Activated T-cell treated with anti-CD3 and anti-CD28 coated beads for 48 hours (primary cell): ENCODE results near the gene PTPRG.

Source experiments
- DNase-seq: peaks from one replicate; pipeline ENCODE4 v3.0.0-alpha.2; 2020; ENCODE audit warnings: low read depth

The PTPRG gene

DNA sequence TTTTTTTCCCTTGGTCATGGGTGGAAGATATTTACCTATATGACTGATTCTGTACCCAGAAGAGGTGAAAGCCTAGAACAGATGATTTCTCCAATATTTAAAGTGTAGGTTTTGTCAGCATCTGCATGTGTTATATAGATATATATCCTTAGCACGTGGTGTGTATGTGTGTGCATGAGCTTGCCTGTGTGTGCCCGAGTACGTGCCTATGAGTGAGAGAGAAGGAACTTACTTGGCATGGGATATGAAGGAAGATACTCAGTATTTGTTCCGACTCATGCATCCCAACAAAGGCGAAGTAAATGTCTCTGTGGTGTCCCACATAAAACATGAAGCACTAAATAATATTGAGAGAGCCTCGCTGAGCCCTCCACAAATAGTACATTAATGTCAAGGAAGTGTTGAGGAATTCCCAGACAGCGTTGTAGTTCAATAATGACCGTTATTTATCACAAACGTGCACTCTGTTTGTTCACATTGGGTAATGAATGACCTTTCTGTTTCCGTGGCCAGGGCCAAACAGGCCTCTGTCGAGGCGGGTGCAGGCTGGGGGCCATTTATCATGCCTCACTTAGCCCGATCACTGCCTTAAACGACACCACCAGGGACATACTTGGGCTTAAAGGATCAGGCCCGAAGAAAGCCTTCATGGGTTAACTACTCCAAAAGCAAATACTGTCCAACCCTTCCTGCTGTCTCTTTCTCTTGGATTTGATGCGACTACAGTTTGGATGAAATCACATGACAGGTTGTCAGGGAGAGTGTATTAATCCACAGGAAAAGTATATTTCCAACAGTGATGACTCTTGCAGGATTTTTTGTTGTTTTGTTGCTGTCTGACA is 267.7 kb downstream of the PTPRG start:
- no peak for DNase-seq

DNA sequence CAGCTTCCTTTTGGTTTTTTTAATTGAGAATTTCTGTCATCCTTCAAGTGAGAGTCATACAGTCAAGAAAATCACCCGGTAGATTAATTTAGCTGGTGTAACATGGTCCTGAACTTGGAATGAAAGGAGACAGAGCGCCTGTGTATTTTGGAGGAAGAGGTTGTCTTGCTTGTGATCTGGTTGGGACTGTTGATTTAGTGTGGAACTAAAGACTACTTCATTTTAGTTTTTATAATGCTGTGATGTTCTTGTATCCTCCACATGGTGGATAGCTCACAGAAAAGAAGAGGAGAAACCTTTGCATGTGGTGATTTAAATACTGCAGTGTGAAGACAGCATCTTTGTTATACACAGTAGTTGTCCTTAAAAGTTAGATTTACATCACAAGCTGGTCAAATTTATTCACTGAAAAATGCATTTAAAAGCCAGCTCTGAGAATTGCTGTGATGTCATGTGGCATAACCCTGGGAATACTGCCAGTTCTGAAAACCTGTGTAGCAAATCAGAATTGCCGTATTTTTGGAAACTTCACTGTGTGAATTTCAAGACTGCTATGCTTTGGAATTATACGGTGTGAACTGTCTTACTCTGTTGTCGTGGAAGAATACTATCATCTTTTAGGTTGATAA is 268.5 kb downstream of the PTPRG start:
- no peak for DNase-seq

DNA sequence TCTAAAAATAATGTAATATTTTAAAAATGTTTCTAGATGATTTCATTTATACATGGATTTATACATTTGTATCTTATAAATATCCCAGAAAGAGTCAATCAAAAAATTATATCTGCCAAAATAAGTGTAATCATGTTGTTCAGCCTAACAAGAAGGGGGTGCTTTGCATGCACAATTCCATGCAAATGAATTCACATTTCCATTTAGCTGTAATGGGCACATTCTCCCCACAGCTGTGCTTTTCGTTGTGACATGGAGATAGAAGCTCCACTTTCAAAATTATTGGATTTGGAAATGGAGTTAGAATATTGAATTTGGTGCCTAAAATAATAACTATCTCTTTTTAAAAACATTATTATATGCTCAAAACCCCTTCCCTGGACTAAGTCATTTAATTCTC is 270.6 kb downstream of the PTPRG start:
- no peak for DNase-seq

DNA sequence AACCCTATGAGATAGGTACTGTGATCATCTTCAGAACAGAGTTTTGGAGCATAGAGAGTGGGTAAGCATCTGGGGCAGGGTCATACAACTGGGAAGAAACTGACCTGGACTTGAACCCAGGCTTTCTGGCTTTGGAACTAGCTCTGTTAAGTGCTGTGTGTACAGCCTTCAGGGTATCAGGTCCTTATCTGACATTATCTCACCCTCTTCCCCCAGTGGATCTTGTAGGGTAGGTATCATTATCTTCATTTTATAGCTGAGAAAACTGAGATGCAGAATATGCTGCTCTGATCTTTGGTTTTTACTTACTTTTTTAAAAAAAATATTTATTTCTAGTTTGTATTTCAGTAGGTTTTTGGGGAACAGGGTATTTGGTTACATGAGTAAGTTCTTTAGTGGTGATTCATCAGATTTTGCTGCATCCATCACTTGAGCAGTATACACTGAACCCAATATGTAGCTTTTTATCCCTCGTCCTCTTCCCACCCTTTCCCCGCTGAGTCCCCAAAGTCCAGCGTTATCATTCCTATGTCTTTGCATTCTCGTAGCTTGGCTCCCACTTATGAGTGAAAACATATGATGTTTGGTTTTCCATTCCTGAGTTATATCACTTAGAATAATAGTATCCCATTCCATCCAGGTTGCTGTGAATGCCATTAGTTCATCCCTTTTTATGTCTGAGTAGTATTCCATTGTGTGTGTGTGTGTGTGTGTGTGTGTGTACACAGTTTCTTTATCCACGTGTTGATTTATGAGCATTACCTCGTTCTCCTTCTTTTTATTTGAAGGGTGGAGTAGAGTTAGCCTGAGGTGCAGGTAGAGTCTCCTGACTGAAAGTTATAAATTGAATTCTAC is 271.2 kb downstream of the PTPRG start:
- DNase-seq: no peak

DNA sequence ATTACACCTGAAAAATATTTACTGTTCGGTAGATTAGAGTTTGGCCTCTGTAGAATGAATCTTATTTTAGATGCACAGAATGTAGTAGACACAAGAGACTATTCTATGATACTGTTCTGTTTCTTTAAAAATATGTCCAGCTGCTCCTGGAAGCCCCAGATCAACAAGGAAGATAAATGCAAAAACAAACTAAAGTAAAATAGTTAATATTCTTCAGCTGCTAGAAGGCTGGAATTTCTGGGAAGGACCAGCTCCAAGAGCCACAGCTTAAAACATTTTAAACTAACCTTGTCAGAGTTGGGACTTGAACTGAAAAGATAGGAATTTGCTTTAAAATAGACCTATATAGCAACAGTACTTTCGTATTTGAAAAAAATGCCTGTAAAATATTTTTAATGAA is 277.9 kb downstream of the PTPRG start:
- no peak for DNase-seq

DNA sequence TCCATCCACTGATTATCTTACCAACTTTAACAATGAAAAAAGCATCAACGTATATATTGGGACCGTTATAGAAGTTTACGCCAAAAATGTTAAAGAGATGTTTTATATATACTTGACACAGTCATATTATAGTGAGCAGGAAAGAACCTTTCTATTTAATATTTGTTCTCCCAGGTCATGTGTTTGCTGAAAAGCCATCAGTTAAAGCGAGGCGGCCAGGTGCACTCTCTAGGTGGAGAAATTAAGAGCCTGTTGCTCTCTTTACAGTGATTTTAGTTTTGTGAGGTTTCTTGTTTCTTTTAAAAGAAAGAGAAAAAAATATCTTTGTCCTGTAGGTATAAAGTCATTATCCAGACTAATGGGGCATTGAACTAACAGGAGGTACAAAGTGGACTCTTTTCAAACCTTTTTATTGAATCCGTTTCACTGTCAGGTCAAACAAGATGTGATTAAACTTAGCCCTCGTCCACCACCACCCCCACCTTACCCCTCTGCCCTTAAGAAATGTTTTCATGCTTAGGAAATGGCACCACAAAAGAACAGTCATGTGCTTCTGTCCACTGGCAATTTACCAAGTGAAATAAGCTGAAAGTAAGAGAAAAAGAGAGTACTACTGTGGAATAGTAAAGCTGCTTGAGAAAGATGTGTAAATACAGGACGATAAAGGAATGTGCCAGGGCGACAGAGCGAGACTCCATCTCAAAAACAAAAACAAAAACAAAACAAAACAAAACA is 279.9 kb downstream of the PTPRG start:
- DNase-seq: no peak

DNA sequence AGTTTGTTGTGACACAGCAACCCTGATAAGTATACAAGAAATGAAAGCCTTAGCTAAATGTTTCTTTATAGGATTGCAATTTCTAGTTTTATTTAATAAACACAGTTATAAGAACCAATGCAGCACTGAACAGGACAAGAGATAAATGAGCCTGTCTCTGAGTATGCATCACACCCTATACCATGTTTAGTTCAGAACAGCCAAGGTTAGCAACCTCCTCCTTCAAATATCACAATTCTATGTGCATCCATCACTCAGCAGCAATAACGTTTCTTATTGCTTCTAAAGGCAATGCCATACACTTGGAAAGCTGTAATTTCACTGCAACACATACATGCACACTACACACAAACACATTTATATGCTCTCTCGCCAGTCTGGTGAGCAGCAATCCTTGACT is 280.6 kb downstream of the PTPRG start:
- no peak for DNase-seq

DNA sequence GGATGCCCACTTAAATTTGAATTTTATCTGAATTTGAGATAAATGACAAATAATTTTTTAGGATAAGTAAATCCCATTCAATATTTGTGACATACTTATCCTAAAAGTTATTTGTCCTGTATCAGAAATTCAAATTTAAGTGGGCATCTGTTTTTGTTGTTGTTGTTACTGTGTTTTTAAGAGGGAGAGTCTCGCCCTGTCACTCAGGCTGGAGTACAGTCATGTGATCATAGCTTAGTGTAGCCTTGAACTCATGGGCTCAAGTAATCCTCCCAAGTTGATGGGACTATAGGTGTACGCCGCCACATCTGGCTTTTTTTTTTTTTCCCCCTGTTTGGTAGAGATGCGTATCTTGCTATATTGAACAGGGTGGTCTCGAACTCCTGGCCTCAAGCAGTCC is 283.0 kb downstream of the PTPRG start:
- no peak for DNase-seq

DNA sequence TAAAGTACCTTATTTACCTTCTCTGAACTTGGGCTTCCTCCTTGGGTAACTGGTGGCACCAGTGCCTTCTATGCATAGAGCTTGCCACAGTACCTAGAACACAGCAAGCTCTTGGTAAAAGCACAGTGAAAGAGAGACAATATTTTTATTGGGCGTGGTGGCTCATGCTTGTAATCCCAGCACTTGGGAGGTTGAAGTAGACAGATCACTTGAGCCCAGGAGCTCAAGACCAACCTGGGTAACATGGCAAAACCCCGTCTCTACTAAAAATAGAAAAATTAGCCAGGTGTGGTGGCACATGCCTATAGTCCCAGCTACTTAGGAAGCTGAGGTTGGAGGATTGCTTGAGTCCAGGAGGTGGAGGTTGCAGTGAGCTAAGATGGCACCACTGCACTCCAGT is 285.1 kb downstream of the PTPRG start:
- no peak for DNase-seq

DNA sequence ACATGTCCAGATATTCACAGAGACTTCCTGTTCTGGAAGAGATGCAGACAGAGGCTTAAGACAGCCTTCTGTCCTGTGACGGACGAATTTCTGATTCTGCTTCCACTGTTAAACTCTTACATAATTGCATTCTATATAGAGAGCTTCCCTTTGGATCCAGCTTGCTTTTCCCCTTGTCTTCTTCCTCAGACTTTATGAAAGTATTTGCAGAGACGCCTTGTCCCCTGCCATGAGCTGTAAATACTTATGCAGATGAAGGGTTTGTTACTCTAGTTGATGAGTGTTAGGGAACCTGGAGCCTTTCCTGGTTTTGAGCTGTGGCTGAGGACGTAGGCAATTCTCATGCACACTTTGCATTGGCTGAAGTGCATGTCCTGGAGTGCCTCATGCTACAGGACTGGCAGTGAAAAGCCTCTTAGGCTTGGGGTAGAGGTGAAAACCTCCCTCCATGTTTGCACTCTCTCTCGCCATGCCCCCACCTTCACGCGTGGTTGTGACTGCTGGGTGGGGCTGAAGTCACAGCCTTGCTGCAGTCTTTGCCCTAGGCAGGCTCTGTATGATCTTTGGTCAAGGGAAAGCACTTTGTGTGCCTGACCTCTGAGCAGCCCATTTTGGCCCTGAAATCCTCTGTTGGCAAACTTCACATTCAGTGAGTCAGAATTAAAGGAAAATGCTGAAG is 286.6 kb downstream of the PTPRG start:
- no peak for DNase-seq

DNA sequence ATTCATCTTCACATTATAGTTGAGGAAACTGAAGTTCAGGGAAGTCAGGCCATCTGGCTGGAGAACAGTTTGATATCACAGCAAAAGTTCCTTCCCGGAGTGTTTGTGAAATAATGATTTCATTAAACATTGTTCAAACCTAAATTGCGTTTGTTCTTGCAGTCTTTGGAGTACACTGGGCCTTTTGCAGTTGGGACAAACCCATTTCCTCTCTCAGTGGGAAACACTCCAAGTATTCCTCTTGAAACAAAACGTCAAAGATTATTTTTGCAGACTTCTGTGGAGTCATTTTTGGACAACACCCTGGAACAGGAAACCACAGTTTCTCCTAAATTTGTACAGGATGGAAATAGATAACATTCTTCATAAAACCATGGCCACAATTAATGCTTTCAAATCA is 287.5 kb downstream of the PTPRG start:
- no peak for DNase-seq

DNA sequence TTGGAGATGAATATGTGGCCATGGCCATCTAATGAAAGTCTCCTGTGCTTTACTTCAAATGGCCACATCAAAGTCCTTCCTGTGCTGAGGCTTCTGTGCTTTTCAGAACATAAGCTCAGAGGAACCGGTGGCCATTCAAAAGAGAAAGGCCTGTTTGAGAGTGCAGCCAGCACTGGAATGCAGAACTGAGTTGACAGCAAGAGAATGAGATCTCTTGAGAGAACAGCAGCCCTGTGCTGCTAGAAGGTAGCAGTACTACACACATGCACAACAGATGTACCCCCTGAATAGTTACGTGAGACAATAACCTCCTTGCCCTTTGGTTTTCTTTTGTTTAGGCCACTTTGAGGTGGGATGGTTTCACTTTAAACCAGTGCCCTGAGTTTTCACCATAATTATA is 292.5 kb downstream of the PTPRG start:
- DNase-seq: no peak

DNA sequence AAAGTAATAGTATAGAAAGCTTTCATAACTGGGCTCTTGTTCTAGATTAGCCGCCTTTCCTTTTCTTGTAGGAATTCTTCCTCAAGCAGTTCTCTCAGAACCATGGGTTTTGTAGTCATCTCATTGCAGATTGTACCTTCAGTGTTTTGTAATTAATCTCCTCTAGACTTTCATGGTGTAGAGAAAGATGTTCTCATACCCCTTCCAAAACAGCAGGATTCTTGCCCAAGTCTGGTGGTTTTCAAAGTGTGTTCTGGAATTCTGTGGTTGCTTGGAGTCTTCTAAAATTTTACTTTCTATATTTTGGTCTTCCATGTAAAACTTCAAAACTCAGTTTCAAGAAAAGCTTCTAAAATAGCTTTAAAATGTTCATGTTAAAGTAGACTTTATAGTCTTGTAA is 293.8 kb downstream of the PTPRG start:
- no peak for DNase-seq

DNA sequence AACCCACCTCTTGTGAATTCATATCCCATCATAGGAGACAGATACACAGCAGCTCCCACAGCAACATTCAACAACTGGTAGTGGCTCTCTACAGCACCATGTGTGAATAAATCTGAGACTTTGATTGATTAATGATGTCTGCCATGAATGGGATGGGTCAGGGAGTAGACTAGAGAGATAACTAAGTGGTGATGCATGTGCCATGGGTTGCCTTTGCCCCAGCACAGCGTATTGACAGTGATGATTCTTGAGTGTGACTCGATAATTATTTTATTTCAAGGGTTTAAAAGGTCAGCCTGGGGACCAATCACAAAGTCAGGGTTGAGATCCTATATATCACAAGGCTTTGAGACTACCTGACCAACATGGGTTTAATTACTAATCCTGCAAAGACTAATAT is 295.9 kb downstream of the PTPRG start:
- DNase-seq: no peak

DNA sequence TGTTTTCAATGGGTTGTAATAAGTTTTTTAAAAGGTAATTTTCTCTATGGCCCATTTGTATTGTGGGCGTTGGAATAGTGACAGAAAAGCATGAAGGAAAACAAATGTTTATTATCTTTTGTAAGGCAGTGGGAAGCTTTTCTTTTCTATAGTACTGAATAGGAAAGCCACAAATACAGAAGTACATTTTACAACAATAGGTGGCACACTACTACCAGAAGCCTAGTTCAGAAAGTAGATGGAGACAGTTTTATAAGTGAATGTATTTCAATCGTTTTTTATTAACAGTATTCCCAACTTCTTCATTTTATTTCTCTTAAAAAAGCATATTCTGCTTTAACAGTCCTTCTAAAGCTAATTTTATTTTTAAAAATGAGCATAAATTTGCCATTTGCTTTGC is 296.7 kb downstream of the PTPRG start:
- no peak for DNase-seq

DNA sequence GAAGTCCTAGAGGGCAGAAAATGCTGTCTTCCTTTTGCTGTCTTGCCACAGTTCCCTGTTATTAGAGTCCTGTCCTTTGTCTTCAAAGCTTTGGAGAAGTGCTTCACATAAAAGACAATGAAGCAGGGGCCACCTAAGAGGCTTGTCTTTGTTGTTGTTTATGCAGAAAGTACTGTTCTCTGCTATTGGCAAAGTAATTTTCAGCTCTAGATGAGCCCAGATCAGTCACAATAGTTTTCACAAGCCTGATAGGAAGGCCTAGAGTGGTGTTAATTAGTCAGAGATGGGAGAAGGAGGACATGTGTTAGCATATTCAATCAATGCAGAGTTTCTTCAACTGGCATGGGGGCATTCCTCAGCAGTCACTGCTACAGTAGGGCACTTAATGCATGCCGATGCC is 300.0 kb downstream of the PTPRG start:
- DNase-seq: no peak

DNA sequence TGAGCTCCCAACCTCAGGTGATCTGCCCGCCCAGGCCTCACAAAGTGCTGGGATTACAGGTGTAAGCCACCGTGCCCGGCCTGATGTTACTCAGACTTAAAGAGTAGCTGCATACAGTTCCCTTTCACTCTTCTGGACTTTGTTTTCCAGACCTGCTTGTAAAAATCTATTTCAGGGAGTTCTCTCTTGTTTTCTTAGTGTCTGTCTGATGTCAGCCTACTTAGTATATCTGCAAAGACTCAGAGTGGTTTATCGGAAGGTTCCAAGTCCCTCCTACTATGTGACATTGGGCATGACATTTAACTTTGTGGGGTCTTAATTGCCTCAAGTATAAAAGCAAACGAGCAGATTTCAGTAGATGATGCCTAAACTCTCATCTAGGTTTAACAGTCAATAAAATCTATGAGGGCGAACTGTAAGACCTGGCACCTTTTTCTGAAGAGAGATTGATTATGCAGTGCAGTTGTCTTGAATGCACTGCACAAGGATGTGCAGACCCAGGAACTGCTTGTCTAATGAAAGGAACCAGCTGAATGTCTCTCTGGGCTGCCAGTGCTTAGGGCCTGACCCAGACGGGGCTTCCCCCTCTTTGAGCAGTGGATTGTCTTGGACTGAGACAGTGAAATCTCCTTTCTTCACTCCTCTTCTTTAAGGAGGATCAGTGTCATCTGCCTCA is 301.4 kb downstream of the PTPRG start:
- no peak for DNase-seq

DNA sequence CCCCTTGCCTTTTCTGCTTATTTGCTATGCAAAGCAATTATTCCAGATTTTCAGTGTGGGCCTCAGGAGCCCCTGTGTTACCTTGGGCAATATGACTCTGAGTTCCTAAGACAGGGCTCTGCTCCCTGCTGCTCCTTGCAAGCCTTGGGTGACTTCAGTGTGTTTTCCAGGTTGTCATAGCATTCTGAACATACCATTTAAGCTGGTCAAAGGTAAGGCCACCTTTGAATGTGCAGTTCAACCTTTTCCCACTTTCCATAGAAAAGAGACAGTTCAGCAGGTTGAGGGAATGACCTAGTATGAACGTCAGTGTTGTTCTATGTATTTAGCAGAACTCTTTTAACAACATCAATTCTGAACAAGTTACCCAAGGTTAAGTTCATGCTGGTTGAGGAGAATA is 302.2 kb downstream of the PTPRG start:
- no peak for DNase-seq

DNA sequence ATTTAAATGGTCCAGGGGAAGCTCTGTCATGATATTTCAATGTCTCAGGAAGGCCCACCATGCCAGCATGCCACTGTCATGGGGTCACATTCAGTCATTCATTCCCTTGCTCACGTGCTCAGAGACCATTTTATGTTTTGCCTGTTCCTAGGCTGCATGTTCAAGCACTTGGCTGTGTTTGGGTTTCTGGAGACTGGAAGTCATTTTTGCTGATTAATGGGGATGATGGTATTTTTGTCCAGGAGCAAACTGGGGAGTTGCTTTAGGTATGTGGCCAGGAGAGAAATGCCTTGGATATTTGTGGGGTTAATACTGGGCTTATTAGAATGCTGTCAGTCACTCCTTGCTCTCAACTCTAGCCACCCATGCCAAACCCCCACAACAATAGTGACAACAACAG is 303.5 kb downstream of the PTPRG start:
- DNase-seq: no peak

DNA sequence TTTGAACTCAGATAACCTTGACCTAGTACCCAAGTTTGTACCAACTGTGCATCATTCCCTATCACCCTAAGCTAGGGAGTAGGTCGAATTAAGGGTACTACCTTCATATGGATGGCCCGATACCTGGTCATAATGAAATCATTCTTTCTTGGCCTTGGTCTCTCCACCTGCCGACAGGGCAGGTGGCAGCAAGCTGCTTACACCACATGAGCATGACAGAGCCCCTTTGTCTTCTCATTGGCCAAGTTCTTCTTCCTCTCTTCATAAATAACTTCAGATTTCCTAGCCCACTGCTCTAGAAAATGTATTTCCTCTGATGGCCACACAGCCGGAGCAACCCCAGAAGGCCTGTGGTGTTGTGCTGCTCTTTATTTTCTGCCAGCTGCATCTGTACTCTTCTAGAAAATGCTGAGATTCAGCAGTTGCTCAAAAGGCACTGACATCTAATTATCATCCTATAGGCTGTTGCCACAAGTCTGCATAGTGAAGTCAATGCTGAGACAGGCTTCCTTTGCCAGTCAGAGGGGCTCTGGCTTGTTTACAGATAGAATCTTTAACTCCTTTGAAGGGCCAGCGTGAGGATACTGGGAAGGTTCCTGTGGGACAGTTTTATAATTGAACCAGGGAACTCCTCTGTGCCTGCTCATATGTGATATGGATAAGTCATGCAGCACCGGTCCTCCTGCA is 304.2 kb downstream of the PTPRG start:
- DNase-seq: no peak

DNA sequence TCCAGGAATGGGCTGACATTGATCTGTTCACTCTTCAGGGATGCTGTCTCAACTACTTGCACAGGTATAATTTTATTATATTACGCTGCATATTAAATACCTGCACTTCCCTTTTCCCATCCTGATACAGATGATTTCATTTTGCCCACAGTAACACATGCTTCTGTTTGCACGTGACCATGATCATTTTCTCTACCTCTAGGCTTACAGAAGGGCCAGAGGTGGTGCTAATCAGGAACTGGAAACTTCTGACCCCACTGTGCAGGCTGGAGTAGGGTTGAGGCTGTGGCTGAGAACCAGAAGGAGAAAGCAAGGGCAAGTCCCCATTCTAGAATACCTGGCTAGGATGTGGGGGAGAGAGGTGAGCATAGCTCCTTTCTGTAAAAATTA is 304.8 kb downstream of the PTPRG start:
- no peak for DNase-seq
